HCT116 (cell line): ENCODE results near the gene NF1.
"Not testable (repeated sequence)": the region's sequence is repeated elsewhere in the genome, so short reads cannot be mapped to it uniquely, and the experiment has no call there.

Experiments used
- ATF3 ChIP-seq: IDR thresholded peaks from 2 replicates; pipeline ENCODE4 v1.6.1; 2012
- CEBPB ChIP-seq: IDR thresholded peaks from 2 replicates; pipeline ENCODE4 v1.6.1; 2012; ENCODE audit warnings: low read depth
- CTCF ChIP-seq, 3 experiments: fragments of 200-600 bp in 1 of 3; sonication (generic) in 1 of 3; IDR thresholded peaks in 2 of 3; conservative IDR thresholded peaks in 1 of 3; 2 replicates each; pipeline ENCODE4 v1.5.1; 2012 to 2017; ENCODE audit warnings: low read depth in 2 of 3, low read length in 2 of 3, antibody characterized with exemption in 1 of 3, borderline replicate concordance in 1 of 3, control low read depth in 1 of 3, mild to moderate bottlenecking in 1 of 3, mixed read lengths in 1 of 3, mixed run types in 1 of 3, moderate library complexity in 1 of 3; ENCODE audit not compliant: insufficient read depth in 1 of 3
- EGR1 ChIP-seq: IDR thresholded peaks from 2 replicates; pipeline ENCODE4 v1.6.1; 2012; ENCODE audit warnings: low read depth
- EZH2 ChIP-seq: fragments of 200-600 bp; sonication (generic); IDR thresholded peaks from 2 replicates; pipeline ENCODE4 v1.6.1; 2017; ENCODE audit warnings: antibody characterized with exemption, mixed run types
- EZH2phosphoT487 ChIP-seq: fragments of 200-600 bp; IDR thresholded peaks from 2 replicates; pipeline ENCODE4 v1.6.1; 2018; ENCODE audit warnings: antibody characterized with exemption, borderline replicate concordance
- FOSL1 ChIP-seq: IDR thresholded peaks from 2 replicates; pipeline ENCODE4 v1.6.1; 2012; ENCODE audit warnings: low read depth
- POLR2A ChIP-seq: IDR thresholded peaks from 2 replicates; pipeline ENCODE4 v1.7.0; 2011; ENCODE audit warnings: borderline replicate concordance; ENCODE audit not compliant: insufficient read depth, insufficient read length; ENCODE audit errors: extremely low read depth
- POLR2AphosphoS5 ChIP-seq: IDR thresholded peaks from 2 replicates; pipeline ENCODE4 v1.6.1; 2011; ENCODE audit warnings: mild to moderate bottlenecking, low read depth, low read length, moderate library complexity
- REST ChIP-seq: IDR thresholded peaks from 2 replicates; pipeline ENCODE4 v1.6.1; 2012; ENCODE audit warnings: low read depth
- SRF ChIP-seq: IDR thresholded peaks from 2 replicates; pipeline ENCODE4 v1.6.1; 2012; ENCODE audit warnings: low read depth
- YY1 ChIP-seq: IDR thresholded peaks from 2 replicates; pipeline ENCODE4 v1.6.1; 2011; ENCODE audit warnings: low read length, low read depth, moderate library complexity, mild to moderate bottlenecking; ENCODE audit not compliant: insufficient replicate concordance; ENCODE audit errors: extremely low read depth

- not testable (repeated sequence) for TF ChIP-seq CTCF (IDR thresholded peaks at IDR 0.05 in 2 of 3, conservative IDR thresholded peaks at IDR 0.05 in 1 of 3; ENCODE audit: borderline replicate concordance in 1 of 3, insufficient read depth in 1 of 3, low read depth in 2 of 3, low read length in 2 of 3); POLR2AphosphoS5; POLR2A; ATF3; EZH2; SRF; CEBPB; EZH2phosphoT487; FOSL1; REST; YY1; EGR1
These were observed 103.9 kb downstream of the NF1 start for GRCh38 chr17:31198666-31199065.
